GM18873 (cell line): ENCODE measurements around the gene ACP1.
A peak's percentile ranks its signal among the peaks of the same experiment; 100 is the strongest.

Source experiments
- ATAC-seq: cut with Tn5 transposase; IDR thresholded peaks from one replicate; pipeline ENCODE4 v1.9.1; 2021; ENCODE audit warnings: mild to moderate bottlenecking, moderate library complexity, moderate number of reproducible peaks; ENCODE audit not compliant: unreplicated experiment, low FRiP score

Gene ACP1

GRCh38 chr2:254241-254640 lies 10.5 kb upstream of the ACP1 start:
- ATAC-seq, result no peak

- no peak for ATAC-seq
Observed at GRCh38 chr2:255195-255594, 9.6 kb upstream of the ACP1 start.

- no peak for ATAC-seq
Observed at GRCh38 chr2:256094-256493, 8.7 kb upstream of the ACP1 start.

- no peak for ATAC-seq
Observed at GRCh38 chr2:257429-257828, 7.3 kb upstream of the ACP1 start.

GRCh38 chr2:257842-258241 lies 6.9 kb upstream of the ACP1 start:
- no peak for ATAC-seq

- ATAC-seq, result no peak
Observed at GRCh38 chr2:258933-259332, 5.8 kb upstream of the ACP1 start.

GRCh38 chr2:259789-260331 lies 4.9 kb upstream of the ACP1 start:
- ATAC-seq, result no peak

- ATAC-seq, result no peak
Observed at GRCh38 chr2:260507-261161, 4.1 kb upstream of the ACP1 start.

GRCh38 chr2:262117-262516 lies 2.6 kb upstream of the ACP1 start:
- ATAC-seq, result no peak

- no peak for ATAC-seq
Observed at GRCh38 chr2:263022-263738, 1.6 kb upstream of the ACP1 start.

- peak; percentile 6 for ATAC-seq
Observed at GRCh38 chr2:263774-264492, 814 bp upstream of the ACP1 start, which contains the start of gene SH3YL1. TSS of gene SH3YL1 (minus strand) at chr2:264032. CDS start at chr2:263984, 48 bp downstream.

GRCh38 chr2:268323-268722 lies 3.6 kb downstream of the ACP1 start:
- ATAC-seq, result no peak

GRCh38 chr2:269356-270030 lies 4.7 kb downstream of the ACP1 start:
- no peak for ATAC-seq

GRCh38 chr2:270861-271260 lies 6.1 kb downstream of the ACP1 start:
- no peak for ATAC-seq

- ATAC-seq, result no peak
Observed at GRCh38 chr2:271917-272316, 7.2 kb downstream of the ACP1 start.

- ATAC-seq, result no peak
Observed at GRCh38 chr2:273333-273732, 8.6 kb downstream of the ACP1 start.

- no peak for ATAC-seq
Observed at GRCh38 chr2:274503-274902, 9.8 kb downstream of the ACP1 start.

GRCh38 chr2:275466-275865 lies 10.7 kb downstream of the ACP1 start:
- peak; percentile 87 for ATAC-seq

- no peak for ATAC-seq
Observed at GRCh38 chr2:278312-278926, 13.7 kb downstream of the ACP1 start.

GRCh38 chr2:278927-279320 lies 14.2 kb downstream of the ACP1 start:
- ATAC-seq, result no peak
